KG1 (cell line): ENCODE measurements around the gene MED27.

Source experiments
- DNase-seq: peaks from one replicate; lab custom pipeline; 2025; lab: John Stamatoyannopoulos, UW

MED27 gene

GRCh38 chr9:131879181-131879910 lies 200.3 kb downstream of the MED27 start:
- no peak for DNase-seq

DNA sequence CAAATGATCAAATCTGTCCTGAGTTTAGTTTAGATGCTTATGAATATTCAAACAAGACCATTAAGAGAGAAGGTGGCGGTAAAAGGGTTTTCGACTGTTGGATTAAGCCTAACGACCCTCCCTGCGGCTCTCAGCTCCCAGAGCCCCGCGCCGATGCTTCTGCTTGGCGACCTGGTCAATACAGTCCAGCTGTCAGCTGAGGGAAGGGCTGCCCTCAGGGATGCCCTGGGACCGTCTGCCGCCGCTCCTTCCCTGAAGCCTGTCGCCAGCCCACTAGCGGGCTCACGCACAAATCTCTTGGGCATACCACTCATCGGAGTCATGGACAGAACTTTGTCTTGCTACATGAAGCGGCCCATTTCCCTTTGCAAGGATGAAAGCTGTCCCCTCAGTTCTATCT lies 203.2 kb downstream of the MED27 start:
- DNase-seq, result no peak

- no peak for DNase-seq
Measured at GRCh38 chr9:131875828-131876485, 203.7 kb downstream of the MED27 start.

- DNase-seq, result no peak
Measured at GRCh38 chr9:131874916-131875670, 204.6 kb downstream of the MED27 start.

GRCh38 chr9:131874447-131874846 lies 205.2 kb downstream of the MED27 start:
- DNase-seq, result no peak

GRCh38 chr9:131873891-131874440 lies 205.7 kb downstream of the MED27 start:
- DNase-seq, result no peak

GRCh38 chr9:131873335-131873734 lies 206.3 kb downstream of the MED27 start:
- DNase-seq, result no peak

DNA sequence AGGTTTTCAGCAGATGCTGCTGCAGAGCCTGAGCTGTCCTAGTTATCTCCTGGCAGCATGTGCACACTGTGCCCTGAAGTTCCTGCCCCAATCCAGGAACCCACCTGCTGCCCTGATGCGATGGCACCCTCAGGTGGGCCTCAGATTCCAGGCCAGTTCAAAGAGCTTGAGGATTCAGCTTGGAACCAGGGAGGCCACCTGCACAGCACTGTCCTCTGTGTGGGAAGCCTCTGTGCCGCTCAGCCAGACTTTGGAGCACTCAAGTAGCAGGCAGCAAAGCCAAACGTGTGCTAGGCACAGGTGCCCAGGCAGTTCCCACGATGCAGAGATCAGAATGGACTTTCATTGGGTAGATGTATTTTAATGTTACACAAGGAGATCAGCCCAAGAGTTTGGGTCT lies 207.0 kb downstream of the MED27 start:
- no peak for DNase-seq

DNA sequence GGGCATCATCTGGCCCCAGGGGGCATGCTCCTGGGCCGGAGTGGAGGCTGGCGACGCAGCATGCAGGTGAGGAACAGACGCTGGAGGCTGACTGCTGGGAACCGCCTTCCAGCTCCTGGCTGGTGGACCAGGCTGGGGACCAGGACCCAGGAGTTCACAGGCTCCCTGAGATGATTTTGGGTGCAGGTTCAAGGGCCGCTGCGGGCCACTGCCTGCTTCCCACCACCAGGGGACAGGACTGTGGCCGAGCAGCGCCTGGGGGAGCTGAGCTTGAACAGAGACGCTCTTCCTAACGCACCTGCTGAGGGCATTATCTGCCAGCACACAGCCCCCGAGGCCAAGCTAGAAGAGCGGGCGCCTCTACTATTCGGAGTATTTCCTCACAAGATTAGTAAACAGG lies 207.7 kb downstream of the MED27 start:
- DNase-seq, result no peak

DNA sequence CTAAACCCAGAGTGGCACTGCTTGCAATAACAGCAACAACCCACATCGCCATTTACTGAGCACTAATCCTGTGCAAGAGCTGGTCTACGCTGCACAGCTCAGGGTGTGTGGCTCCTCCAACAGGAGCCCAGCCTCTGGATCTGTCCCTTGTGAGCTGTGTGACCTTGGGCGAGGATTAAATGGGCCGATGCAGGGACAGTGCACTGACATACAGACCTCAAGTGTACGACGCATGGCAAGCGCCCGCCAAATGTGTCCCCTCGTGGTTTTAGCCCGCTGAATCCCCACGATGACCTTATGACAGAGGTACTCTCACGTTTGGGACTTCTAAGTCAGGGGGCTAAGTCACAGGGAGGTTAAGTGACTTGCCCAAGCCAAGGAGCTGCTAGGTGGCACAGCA lies 209.5 kb downstream of the MED27 start:
- DNase-seq, result no peak

DNA sequence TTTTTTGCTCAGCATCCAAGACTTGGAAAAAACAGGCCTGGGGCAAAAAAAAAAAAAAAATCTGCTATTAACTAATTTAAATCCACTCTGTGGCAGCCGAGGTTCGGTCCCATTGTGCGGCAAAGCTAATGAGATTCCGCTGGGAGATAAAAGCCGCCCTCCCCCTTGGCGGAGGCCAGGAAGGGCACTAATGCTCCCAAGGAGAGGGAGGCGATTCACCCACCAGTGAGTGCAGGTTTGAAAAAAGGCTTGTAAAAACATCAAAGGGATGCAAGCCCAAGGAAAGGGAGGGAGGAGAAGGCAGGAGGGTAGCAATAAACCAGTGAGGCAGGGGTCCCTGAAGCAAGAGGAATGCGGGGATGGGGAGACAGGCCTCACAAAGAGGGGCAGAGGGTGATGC lies 210.3 kb downstream of the MED27 start:
- no peak for DNase-seq

- DNase-seq, result no peak
Measured at GRCh38 chr9:131868766-131869165, 210.9 kb downstream of the MED27 start.

- no peak for DNase-seq
Measured at GRCh38 chr9:131867611-131868192, 212.0 kb downstream of the MED27 start.

DNA sequence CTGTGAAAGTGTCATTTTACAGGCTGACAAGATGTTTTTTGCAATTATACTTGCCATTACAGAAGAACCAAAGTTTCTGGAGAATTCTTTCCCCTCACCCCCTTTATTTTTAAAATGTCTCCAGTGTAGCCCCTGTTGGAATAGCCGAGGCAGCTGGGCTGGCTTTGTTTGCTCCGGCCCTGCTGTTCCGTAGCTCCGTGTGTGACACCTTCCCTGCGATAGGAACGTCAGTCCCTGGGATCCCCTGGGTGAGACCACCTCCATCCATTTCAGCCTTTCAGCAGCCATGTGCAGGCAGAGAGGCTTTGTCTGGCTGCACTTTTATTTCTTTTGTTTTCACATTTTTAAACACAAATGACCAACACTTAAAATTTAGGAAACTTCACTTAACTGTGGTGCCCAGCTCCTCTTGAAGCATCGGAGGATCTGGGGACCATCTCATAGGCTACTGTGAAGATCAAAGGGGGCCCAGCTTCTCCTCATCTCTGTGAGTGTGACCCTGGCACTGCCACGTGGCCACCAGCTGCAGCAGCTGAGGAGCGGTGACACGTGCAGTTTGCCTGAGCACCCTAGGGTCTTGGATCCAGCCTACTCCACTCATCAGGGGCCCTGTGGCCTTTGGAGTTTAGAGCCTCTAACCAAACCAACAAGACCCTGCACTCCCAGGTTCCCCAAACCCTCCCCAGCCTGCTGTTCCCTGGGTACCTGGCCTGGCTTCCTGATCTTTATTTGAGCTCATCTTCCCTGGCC lies 214.0 kb downstream of the MED27 start:
- DNase-seq, result no peak

GRCh38 chr9:131864531-131864930 lies 215.1 kb downstream of the MED27 start:
- DNase-seq, result no peak

- DNase-seq, result no peak
Measured at GRCh38 chr9:131863306-131863896, 216.3 kb downstream of the MED27 start.

DNA sequence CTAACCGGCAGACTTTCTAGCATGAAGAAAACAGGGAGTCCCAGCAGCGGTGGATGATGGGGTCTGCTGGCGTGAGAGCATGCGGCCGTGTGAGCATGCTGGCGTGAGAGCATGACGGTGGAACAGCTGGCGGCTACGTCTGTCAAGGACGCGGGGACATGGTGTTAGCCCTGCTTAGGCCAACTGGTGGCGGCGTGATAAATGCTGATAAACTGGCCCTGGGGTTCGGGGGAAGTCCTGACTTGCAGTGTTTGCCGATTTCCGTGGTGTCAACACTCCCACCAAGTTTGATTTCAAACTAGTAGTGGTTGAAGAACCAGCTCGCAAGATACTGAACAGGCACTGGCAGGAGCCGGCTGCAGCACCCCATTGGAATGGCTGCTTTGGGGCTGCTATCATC lies 217.4 kb downstream of the MED27 start:
- DNase-seq, result no peak

DNA sequence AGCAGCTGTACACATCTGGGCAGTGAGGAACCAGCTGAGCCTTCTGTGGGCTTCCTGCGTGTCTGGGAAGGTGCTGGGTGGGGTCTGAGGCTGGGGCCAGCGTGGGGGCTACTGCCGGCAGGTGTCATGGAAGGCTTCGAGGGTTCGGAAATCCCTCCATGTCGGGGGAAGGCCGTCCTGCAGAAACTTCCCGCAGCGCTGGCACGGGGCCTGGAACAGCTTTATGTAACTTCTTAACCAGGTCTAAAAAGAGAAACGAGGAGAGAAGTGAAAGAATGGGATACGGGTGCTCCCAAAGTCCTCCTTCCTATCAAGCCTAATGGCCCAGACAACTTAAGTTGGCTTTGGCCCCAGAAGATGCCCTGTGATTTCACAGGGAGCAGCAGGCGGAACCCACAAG lies 219.2 kb downstream of the MED27 start:
- DNase-seq, result no peak

DNA sequence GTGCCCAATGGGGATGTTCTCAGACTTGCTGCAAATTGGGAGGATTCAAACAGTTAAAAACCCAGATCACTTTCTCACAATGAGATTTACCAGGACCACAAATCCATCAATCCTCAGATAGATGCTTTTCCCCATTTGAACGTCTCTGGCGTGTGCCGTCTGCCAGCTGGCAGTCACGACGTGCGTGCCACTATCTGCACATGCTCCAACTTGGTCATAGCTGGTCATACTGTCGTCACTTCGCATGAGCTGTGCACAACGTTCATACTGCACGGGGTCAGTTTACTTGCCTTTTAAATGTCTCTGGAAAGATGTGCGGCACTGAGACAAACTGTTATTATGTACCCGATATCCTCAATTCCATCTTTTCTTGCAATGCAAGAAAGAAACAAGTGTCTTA lies 221.5 kb downstream of the MED27 start:
- DNase-seq, result no peak

DNA sequence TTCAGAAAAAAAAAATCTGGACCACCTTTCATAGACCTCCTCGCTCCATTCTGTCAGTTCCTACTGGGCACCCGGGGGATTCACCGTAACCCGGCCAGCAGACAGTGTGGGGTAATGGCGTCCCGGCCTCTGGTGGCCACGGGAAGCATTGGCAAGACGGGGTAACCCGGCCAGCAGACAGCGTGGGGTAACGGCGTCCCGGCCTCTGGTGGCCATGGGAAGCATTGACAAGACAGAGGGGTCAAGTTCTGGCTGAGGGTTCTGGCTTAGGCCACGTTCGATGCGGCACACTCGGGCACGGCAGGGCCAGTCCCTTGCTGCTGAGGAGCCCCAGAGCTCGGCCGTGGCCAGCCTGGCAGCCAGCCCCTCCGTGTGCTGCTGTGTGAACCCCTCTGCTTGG lies 223.6 kb downstream of the MED27 start:
- no peak for DNase-seq

DNA sequence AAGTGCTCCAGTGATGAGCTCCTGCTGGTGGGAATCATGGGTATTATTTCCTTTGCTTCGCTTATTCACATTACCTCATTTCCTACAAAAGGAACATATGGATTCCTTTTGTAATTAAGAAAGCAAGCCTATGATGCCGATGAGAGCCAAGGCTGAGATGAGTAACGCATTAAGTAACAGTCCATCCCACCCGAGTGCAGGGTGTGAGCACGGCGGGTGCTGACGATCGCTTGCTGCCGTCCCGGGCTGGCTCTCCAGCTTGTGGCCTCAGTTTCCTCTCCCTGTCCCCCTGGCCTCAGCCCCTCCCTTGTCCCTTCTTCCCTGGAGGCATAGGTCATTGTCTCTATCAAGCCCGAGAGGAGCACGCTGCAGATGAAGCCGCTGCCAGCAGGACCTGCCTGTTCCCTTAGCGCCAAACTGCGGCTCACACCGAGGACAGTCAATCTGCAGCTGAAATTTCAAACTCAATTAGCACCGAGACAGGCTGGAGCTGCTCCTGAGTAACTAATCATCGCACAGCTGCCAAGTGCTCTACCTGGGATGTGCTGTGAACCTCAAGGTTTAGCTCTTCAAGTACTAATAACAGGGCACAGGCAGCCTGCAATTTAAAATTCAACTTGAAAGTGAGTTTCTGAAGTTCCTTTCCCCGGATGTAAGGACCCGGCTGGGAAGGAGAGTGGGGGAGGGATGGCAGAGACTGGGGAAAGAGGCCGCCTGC lies 224.6 kb downstream of the MED27 start:
- no peak for DNase-seq
